Hepatocyte (in vitro differentiated cells): ENCODE results near the gene CST7. TPM values are rescaled to one million over a fixed set of nuclear protein-coding genes. Genes with fewer than 3 reads are reported as not detected.
"Not testable (repeated sequence)": the region's sequence is repeated elsewhere in the genome, so short reads cannot be mapped to it uniquely, and the experiment has no call there.

Experiments
- DNase-seq: peaks from one replicate; pipeline ENCODE4 v3.0.0-alpha.2; 2016; ENCODE audit warnings: low spot score
- H2AFZ ChIP-seq: fragments of 200-600 bp; sonication (generic); 2 replicates; pipeline ENCODE4 v1.6.0; 2016; ENCODE audit warnings: antibody characterized with exemption, mild to moderate bottlenecking
- H3K27ac ChIP-seq: fragments of 200-600 bp; sonication (generic); 2 replicates; pipeline ENCODE4 v1.5.1; 2016; ENCODE audit warnings: mild to moderate bottlenecking
- H3K27me3 ChIP-seq: fragments of 200-600 bp; sonication (generic); 2 replicates; pipeline ENCODE4 v1.6.1; 2016
- H3K36me3 ChIP-seq: fragments of 200-600 bp; sonication (generic); replicated peaks from 2 replicates; pipeline ENCODE4 v1.5.1; 2016; ENCODE audit warnings: low read depth; ENCODE audit not compliant: insufficient read depth
- H3K4me1 ChIP-seq: fragments of 200-600 bp; sonication (generic); 2 replicates; pipeline ENCODE4 v1.5.1; 2016; ENCODE audit warnings: mild to moderate bottlenecking, moderate library complexity; ENCODE audit not compliant: insufficient read depth
- H3K4me2 ChIP-seq: fragments of 200-600 bp; sonication (generic); 2 replicates; pipeline ENCODE4 v1.6.0; 2016
- H3K4me3 ChIP-seq: fragments of 200-600 bp; sonication (generic); 2 replicates; pipeline ENCODE4 v1.5.1; 2016; ENCODE audit warnings: mild to moderate bottlenecking
- H3K79me2 ChIP-seq: fragments of 200-600 bp; sonication (generic); 2 replicates; pipeline ENCODE4 v1.6.0; 2017; ENCODE audit warnings: mild to moderate bottlenecking
- H3K9me2 ChIP-seq: fragments of 200-600 bp; sonication (generic); replicated peaks from 2 replicates; pipeline ENCODE4 v1.6.0; 2017; ENCODE audit warnings: mild to moderate bottlenecking; ENCODE audit not compliant: insufficient read depth
- H3K9me3 ChIP-seq: fragments of 200-600 bp; sonication (generic); 2 replicates; pipeline ENCODE4 v1.5.1; 2016; ENCODE audit warnings: low read depth, mild to moderate bottlenecking
- H4K20me1 ChIP-seq: fragments of 200-600 bp; sonication (generic); 2 replicates; pipeline ENCODE4 v1.6.0; 2016; ENCODE audit warnings: mild to moderate bottlenecking; ENCODE audit not compliant: insufficient read depth, poor library complexity, severe bottlenecking
- EZH2 ChIP-seq: fragments of 200-600 bp; sonication (generic); IDR thresholded peaks from 2 replicates; pipeline ENCODE4 v1.6.1; 2016; ENCODE audit warnings: antibody characterized with exemption, mild to moderate bottlenecking, borderline replicate concordance
- EZH2phosphoT487 ChIP-seq: fragments of 200-600 bp; sonication (generic); IDR thresholded peaks from one replicate; pipeline ENCODE4 v1.6.1; 2018; ENCODE audit warnings: antibody characterized with exemption, mild to moderate bottlenecking, low read depth, moderate library complexity; ENCODE audit not compliant: unreplicated experiment, severe bottlenecking
- WGBS: methylation state at CpG from one replicate; pipeline ENCODE4 v1.1.6; 2016; ENCODE audit warnings: low lambda C conversion rate; ENCODE audit errors: missing lambda C conversion rate; 5-methylcytosine and 5-hydroxymethylcytosine counted together
- polyA plus RNA-seq: library from polyadenylated mRNA; unstranded; fragments of >200 nt; fragmentation: Nextera tagmentation; extraction: Ambion mirVana; gene quantifications from 2 replicates; pipeline ENCODE4 v1.2.1, GENCODE V29; 2016
- total RNA-seq: library from RNA; depleted of rRNA; stranded (reverse); fragments of >200 nt; gene quantifications from 2 replicates; pipeline ENCODE4 v1.2.3, GENCODE V29; 2014
- TF ChIP-seq, protein P1 (sequence below): fragments of 200-600 bp; sonication (generic); IDR thresholded peaks from 2 replicates; pipeline ENCODE4 v1.5.1; 2016; ENCODE audit warnings: antibody characterized with exemption, mild to moderate bottlenecking; ENCODE audit not compliant: poor library complexity

Gene CST7
- total and polyA plus RNA-seq, 2 experiments from 2014 or later, result not detected

DNA sequence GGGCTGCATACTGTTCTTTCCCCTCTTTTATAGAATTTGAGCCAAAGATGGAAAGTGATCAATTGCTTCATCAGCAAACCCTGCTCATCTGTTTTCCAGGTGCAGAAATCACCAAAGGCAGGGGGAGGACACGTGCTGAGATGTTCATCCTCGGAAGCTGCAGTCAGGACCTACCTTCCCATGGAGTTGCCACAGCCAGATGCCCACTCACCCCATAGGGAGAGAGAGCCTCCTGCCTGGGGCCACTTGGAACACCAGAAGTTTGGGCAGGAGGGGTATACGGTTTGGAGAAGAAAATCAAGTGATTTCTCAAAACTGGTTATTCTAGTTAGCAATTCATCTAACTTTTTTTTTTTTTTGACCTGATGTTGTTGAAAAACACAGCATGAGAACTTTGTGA, 5.3 kb upstream of the CST7 start:
- no peak overlapping the region for H3K27ac ChIP-seq
- H3K4me3 ChIP-seq, result no peak overlapping the region
- H3K36me3 ChIP-seq, result no peaks in the 10 kb centered on the region
- H3K4me2 ChIP-seq, result no peak overlapping the region
- no peaks in the 10 kb centered on the region for H3K79me2 ChIP-seq
- no peaks in the 10 kb centered on the region for H4K20me1 ChIP-seq
- H3K9me3 ChIP-seq, result no peaks in the 10 kb centered on the region
- no peaks in the 10 kb centered on the region for H3K27me3 ChIP-seq
- no peaks in the 10 kb centered on the region for H3K4me1 ChIP-seq
- H2AFZ ChIP-seq, result no peak overlapping the region
- no peak for DNase-seq
- no peaks in the 10 kb centered on the region for H3K9me2 ChIP-seq
- TF ChIP-seq EZH2phosphoT487 (no peak), EZH2 (no peak)
- TF ChIP-seq, protein P1, sequence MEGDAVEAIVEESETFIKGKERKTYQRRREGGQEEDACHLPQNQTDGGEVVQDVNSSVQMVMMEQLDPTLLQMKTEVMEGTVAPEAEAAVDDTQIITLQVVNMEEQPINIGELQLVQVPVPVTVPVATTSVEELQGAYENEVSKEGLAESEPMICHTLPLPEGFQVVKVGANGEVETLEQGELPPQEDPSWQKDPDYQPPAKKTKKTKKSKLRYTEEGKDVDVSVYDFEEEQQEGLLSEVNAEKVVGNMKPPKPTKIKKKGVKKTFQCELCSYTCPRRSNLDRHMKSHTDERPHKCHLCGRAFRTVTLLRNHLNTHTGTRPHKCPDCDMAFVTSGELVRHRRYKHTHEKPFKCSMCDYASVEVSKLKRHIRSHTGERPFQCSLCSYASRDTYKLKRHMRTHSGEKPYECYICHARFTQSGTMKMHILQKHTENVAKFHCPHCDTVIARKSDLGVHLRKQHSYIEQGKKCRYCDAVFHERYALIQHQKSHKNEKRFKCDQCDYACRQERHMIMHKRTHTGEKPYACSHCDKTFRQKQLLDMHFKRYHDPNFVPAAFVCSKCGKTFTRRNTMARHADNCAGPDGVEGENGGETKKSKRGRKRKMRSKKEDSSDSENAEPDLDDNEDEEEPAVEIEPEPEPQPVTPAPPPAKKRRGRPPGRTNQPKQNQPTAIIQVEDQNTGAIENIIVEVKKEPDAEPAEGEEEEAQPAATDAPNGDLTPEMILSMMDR, result no peak
- WGBS, result 57% methylated on average over 3 of the region's 3 CpGs

DNA sequence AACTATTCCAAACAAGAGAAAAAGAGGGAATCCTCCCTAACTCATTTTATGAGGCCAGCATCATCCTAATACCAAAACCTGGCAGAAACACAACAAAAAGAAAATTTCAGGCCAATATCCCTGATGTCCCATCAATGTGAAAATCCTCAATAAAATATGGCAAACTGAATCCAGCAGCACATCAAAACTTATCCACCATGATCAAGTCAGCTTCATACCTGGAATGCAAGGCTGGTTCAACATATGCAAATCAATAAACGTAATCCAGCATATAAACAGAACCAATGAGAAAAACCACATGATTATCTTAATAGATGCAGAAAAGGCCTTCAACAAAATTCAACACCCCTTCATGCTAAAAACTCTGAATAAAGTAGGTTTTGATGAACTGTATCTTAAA, 2.7 kb upstream of the CST7 start:
- not testable (repeated sequence) for H3K9me2 ChIP-seq, H4K20me1 ChIP-seq, DNase-seq, H3K36me3 ChIP-seq, H3K9me3 ChIP-seq, H3K4me1 ChIP-seq, H3K4me3 ChIP-seq, H3K27ac ChIP-seq, H2AFZ ChIP-seq, H3K4me2 ChIP-seq, H3K27me3 ChIP-seq, H3K79me2 ChIP-seq
- 85% methylated on average over 1 of the region's 1 CpG for WGBS

DNA sequence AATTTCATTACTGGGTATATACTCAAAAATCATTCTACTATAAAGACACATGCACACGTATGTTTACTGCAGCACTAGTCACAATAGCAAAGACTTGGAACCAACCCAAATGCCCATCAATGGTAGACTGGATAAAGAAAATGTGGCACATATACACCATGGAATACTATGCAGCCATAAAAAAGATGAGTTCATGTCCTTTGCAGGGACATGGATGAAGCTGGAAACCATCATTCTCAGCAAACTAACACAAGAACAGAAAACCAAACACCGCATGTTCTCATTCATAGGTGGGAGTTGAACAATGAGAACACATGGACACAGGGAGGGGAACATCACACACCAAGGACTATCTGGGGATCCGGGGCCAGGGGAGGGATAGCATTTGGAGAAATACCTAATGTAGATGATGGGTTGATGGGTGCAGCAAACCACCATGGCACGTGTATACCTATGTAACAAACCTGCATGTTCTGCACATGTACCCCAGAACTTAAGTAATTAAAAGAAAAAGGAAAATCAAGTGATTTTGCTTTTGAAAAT, 602 bp upstream of the CST7 start:
- H3K9me2 ChIP-seq, H3K27me3 ChIP-seq, H3K4me2 ChIP-seq, H4K20me1 ChIP-seq, H3K4me1 ChIP-seq, H3K4me3 ChIP-seq, H3K27ac ChIP-seq, H3K79me2 ChIP-seq, H2AFZ ChIP-seq, DNase-seq, H3K36me3 ChIP-seq, H3K9me3 ChIP-seq: not testable (repeated sequence)
- WGBS, result 84% methylated on average over 4 of the region's 4 CpGs

DNA sequence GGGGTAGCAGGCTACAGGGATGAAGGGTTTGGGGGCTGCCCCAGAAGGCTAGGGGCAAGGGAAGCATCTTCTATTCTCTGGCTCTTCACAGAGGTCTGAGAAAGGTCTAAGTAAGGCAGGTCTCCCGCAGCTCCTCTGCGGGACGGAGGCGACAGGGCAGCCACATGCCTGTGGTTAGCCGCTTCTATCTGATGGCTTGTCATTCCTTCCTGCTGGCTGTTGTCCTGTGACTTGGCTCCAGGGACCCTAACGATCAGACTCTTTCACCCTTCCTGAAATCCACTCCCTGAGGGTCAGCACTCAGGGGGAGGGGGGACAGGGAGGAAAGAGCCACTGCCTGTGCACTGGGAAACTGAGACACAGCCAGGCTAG, 673 bp downstream of the CST7 start:
- Histone ChIP-seq H3K4me3 (no peak overlapping the region), H3K4me2 (no peak overlapping the region), H2AFZ (no peak overlapping the region), H3K79me2 (no peaks in the 10 kb centered on the region), H3K27ac (no peak overlapping the region), H3K27me3 (no peaks in the 10 kb centered on the region), H3K4me1 (no peaks in the 10 kb centered on the region), H3K36me3 (no peaks in the 10 kb centered on the region), H3K9me2 (no peaks in the 10 kb centered on the region), H3K9me3 (no peaks in the 10 kb centered on the region), H4K20me1 (no peaks in the 10 kb centered on the region)
- TF ChIP-seq EZH2phosphoT487 (no peak), EZH2 (no peak)
- TF ChIP-seq, protein P1, result no peak
- DNase-seq, result no peak
- 48% methylated on average over 6 of the region's 6 CpGs for WGBS
